GM19023 (cell line): ENCODE results near the gene RAP1GAP2.
"Not testable (repeated sequence)": the region's sequence is repeated elsewhere in the genome, so short reads cannot be mapped to it uniquely, and the experiment has no call there.

Source experiments
- ATAC-seq: cut with Tn5 transposase; IDR thresholded peaks from one replicate; pipeline ENCODE4 v1.9.1; 2021; ENCODE audit warnings: mild to moderate bottlenecking, moderate library complexity; ENCODE audit not compliant: unreplicated experiment

The RAP1GAP2 gene

GRCh38 chr17:2964028-2964356 lies 167.8 kb downstream of the RAP1GAP2 start:
- ATAC-seq: no peak

GRCh38 chr17:2964370-2964769 lies 168.1 kb downstream of the RAP1GAP2 start:
- ATAC-seq: no peak

- no peak for ATAC-seq
These were observed 168.6 kb downstream of the RAP1GAP2 start for GRCh38 chr17:2964831-2965230.

- no peak for ATAC-seq
These were observed 169.7 kb downstream of the RAP1GAP2 start for GRCh38 chr17:2965621-2966595.

- no peak for ATAC-seq
These were observed 171.3 kb downstream of the RAP1GAP2 start for GRCh38 chr17:2967515-2967914.

- no peak for ATAC-seq
These were observed 175.6 kb downstream of the RAP1GAP2 start for GRCh38 chr17:2971851-2972250.

GRCh38 chr17:2972749-2973148 lies 176.5 kb downstream of the RAP1GAP2 start:
- no peak for ATAC-seq

GRCh38 chr17:2974347-2974746 lies 178.1 kb downstream of the RAP1GAP2 start:
- ATAC-seq: no peak

- no peak for ATAC-seq
These were observed 179.3 kb downstream of the RAP1GAP2 start for GRCh38 chr17:2975469-2975958.

- ATAC-seq: no peak
These were observed 180.9 kb downstream of the RAP1GAP2 start for GRCh38 chr17:2977157-2977556.

GRCh38 chr17:2978116-2978515 lies 181.9 kb downstream of the RAP1GAP2 start:
- no peak for ATAC-seq

GRCh38 chr17:2978991-2979390 lies 182.8 kb downstream of the RAP1GAP2 start:
- ATAC-seq: no peak

- ATAC-seq: no peak
These were observed 184.1 kb downstream of the RAP1GAP2 start for GRCh38 chr17:2980211-2980903.

- ATAC-seq: no peak
These were observed 184.6 kb downstream of the RAP1GAP2 start for GRCh38 chr17:2980904-2981246.

- no peak for ATAC-seq
These were observed 185.1 kb downstream of the RAP1GAP2 start for GRCh38 chr17:2981325-2981724.

GRCh38 chr17:2982854-2983253 lies 186.6 kb downstream of the RAP1GAP2 start:
- no peak for ATAC-seq

GRCh38 chr17:2983255-2983654 lies 187.0 kb downstream of the RAP1GAP2 start:
- ATAC-seq: no peak

- no peak for ATAC-seq
These were observed 189.1 kb downstream of the RAP1GAP2 start for GRCh38 chr17:2985318-2985717.

- ATAC-seq: no peak
These were observed 190.7 kb downstream of the RAP1GAP2 start for GRCh38 chr17:2986925-2987324.

GRCh38 chr17:2989396-2989795 lies 193.2 kb downstream of the RAP1GAP2 start:
- not testable (repeated sequence) for ATAC-seq

- no peak for ATAC-seq
These were observed 193.6 kb downstream of the RAP1GAP2 start for GRCh38 chr17:2989855-2990254.

- ATAC-seq: no peak
These were observed 194.2 kb downstream of the RAP1GAP2 start for GRCh38 chr17:2990396-2990795.
